ENCODE data around the gene CLEC10A. TPM values are rescaled to one million over a fixed set of nuclear protein-coding genes. Genes with fewer than 3 reads are reported as not detected.

Gene CLEC10A
- polyA plus RNA-seq, 1 donor (not counting 4 experiments of a cell fraction or from before 2014, with no cell fraction given), result not detected

DNA sequence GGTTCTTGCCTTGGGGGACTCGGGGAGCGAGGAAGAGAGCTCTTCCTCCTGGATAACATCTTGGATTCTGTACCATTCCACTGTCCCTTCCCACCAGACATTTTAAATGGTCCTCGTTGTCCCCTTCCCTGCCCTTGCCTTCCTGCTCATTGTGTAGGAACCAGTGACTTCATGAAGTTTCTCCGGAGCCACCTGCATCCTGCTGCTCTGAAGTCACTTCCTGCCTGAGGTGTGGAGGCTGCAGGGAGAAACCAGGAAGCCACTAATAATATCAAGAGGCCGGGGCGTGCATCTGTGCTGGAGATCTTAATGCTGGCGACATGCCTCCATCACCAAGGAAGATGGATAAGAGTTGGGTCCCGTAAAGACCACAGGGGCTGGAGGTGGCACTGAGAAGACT, 50.4 kb downstream of the CLEC10A start:
- DNase-seq (ENCODE audit: low read depth, low spot score), result no peak
- Histone ChIP-seq H3K79me2 (ENCODE audit: control insufficient read depth, insufficient read depth, low read length) (no peaks in the 10 kb centered on the region), H4K20me1 (ENCODE audit: control insufficient read depth, extremely low read depth, insufficient read depth, low read length) (no peaks in the 10 kb centered on the region), H3K4me3 (ENCODE audit: control insufficient read depth in 2 of 3, extremely low read depth in 1 of 3, insufficient read depth in 2 of 3, low read depth in 1 of 3, low read length in 3 of 3) (no peak overlapping the region), H3K9ac (ENCODE audit: control insufficient read depth, extremely low read depth, insufficient read depth, low read length) (no peak overlapping the region), H3K27me3 (ENCODE audit: control insufficient read depth, extremely low read depth, insufficient read depth, low read length) (no peaks in the 10 kb centered on the region), H3K4me2 (ENCODE audit: control insufficient read depth, extremely low read depth, insufficient read depth, low read depth, low read length) (no peak overlapping the region), H2AFZ (ENCODE audit: control insufficient read depth, low read length) (no peak overlapping the region), H3K27ac (ENCODE audit: control insufficient read depth, insufficient read depth, low read length) (no peak overlapping the region), H3K36me3 (ENCODE audit: control insufficient read depth in 2 of 2, extremely low read depth in 1 of 2, insufficient read depth in 2 of 2, low read length in 2 of 2) (no peaks in the 10 kb centered on the region), H3K9me1 (ENCODE audit: control insufficient read depth, extremely low read depth, insufficient read depth, low read length) (no peaks in the 10 kb centered on the region), H3K9me3 (ENCODE audit: control insufficient read depth, low read depth, low read length) (no peaks in the 10 kb centered on the region), H3K4me1 (ENCODE audit: control insufficient read depth, extremely low read depth, insufficient read depth, low read length) (no peaks in the 10 kb centered on the region)
- TF ChIP-seq, protein P1, sequence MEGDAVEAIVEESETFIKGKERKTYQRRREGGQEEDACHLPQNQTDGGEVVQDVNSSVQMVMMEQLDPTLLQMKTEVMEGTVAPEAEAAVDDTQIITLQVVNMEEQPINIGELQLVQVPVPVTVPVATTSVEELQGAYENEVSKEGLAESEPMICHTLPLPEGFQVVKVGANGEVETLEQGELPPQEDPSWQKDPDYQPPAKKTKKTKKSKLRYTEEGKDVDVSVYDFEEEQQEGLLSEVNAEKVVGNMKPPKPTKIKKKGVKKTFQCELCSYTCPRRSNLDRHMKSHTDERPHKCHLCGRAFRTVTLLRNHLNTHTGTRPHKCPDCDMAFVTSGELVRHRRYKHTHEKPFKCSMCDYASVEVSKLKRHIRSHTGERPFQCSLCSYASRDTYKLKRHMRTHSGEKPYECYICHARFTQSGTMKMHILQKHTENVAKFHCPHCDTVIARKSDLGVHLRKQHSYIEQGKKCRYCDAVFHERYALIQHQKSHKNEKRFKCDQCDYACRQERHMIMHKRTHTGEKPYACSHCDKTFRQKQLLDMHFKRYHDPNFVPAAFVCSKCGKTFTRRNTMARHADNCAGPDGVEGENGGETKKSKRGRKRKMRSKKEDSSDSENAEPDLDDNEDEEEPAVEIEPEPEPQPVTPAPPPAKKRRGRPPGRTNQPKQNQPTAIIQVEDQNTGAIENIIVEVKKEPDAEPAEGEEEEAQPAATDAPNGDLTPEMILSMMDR (optimal IDR thresholded peaks at IDR 0.05 in 1 of 3, IDR thresholded peaks at IDR 0.05 in 1 of 3, conservative IDR thresholded peaks at IDR 0.05 in 1 of 3; ENCODE audit: extremely low read depth in 1 of 3, insufficient read depth in 2 of 3, low read length in 3 of 3), result no peak
- TF ChIP-seq EZH2 (IDR thresholded peaks at IDR 0.05; ENCODE audit: low read length), result no peak
- FAIRE-seq, result no peak
- dilution Hi-C loops (cut with MboI; ENCODE audit: extremely low pct_ligation_motif_present, low sequenced_read_pairs), result no loop called here

DNA sequence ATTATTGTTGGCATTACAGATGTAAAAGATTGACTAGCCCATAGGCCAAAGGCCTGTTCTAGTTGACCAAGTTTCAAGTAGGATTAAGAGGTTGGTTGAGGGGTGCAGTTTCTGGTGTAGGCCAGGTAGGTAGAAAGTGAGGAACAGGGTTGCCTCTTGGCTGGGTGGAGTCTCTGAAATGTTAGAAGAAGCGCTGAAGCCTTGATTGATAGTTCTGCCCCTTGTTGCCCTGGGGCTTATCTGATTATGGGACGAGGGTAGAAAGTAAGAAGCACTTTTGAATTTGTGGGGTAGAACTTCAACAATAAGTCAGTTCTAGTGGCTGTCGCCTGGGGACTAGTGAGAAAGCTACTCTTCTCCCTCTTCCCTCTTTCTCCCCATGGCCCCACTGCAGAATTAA, 51.0 kb downstream of the CLEC10A start:
- FAIRE-seq (no peak), DNase-seq (ENCODE audit: low read depth, low spot score) (no peak)
- no peak overlapping the region for H3K4me3 ChIP-seq (ENCODE audit: control insufficient read depth in 2 of 3, extremely low read depth in 1 of 3, insufficient read depth in 2 of 3, low read depth in 1 of 3, low read length in 3 of 3)
- H2AFZ ChIP-seq (ENCODE audit: control insufficient read depth, low read length), result no peak overlapping the region
- H3K9me3 ChIP-seq (ENCODE audit: control insufficient read depth, low read depth, low read length), result no peaks in the 10 kb centered on the region
- H3K4me2 ChIP-seq (ENCODE audit: control insufficient read depth, extremely low read depth, insufficient read depth, low read depth, low read length), result no peak overlapping the region
- H4K20me1 ChIP-seq (ENCODE audit: control insufficient read depth, extremely low read depth, insufficient read depth, low read length), result no peaks in the 10 kb centered on the region
- H3K9me1 ChIP-seq (ENCODE audit: control insufficient read depth, extremely low read depth, insufficient read depth, low read length), result no peaks in the 10 kb centered on the region
- no peak overlapping the region for H3K27ac ChIP-seq (ENCODE audit: control insufficient read depth, insufficient read depth, low read length)
- dilution Hi-C loops (cut with MboI; ENCODE audit: extremely low pct_ligation_motif_present, low sequenced_read_pairs), result no loop called here
- TF ChIP-seq EZH2 (IDR thresholded peaks at IDR 0.05; ENCODE audit: low read length), result no peak
- TF ChIP-seq, protein P1 (optimal IDR thresholded peaks at IDR 0.05 in 1 of 3, IDR thresholded peaks at IDR 0.05 in 1 of 3, conservative IDR thresholded peaks at IDR 0.05 in 1 of 3; ENCODE audit: extremely low read depth in 1 of 3, insufficient read depth in 2 of 3, low read length in 3 of 3), result no peak
- no peaks in the 10 kb centered on the region for H3K79me2 ChIP-seq (ENCODE audit: control insufficient read depth, insufficient read depth, low read length)
- H3K36me3 ChIP-seq (ENCODE audit: control insufficient read depth in 2 of 2, extremely low read depth in 1 of 2, insufficient read depth in 2 of 2, low read length in 2 of 2), result no peaks in the 10 kb centered on the region
- no peaks in the 10 kb centered on the region for H3K4me1 ChIP-seq (ENCODE audit: control insufficient read depth, extremely low read depth, insufficient read depth, low read length)
- H3K9ac ChIP-seq (ENCODE audit: control insufficient read depth, extremely low read depth, insufficient read depth, low read length), result no peak overlapping the region
- H3K27me3 ChIP-seq (ENCODE audit: control insufficient read depth, extremely low read depth, insufficient read depth, low read length), result no peaks in the 10 kb centered on the region
